Cardiac muscle cell (in vitro differentiated cells and primary cell): ENCODE measurements around the gene SLC39A5. TPM values are rescaled to one million over a fixed set of nuclear protein-coding genes. Genes with fewer than 3 reads are reported as not detected.
"Not testable (repeated sequence)": the region's sequence is repeated elsewhere in the genome, so short reads cannot be mapped to it uniquely, and the experiment has no call there.

Experiments used
- DNase-seq, 2 donors: peaks; one replicate each; pipeline versions ENCODE4 v3.0.0 to v3.0.0-alpha.2; 2010 to 2017; ENCODE audit warnings: low read depth in 1 of 2, low spot score in 1 of 2
- H3K27ac ChIP-seq: fragments of 200-600 bp; sonication (generic); 2 replicates; pipeline ENCODE4 v1.5.1; 2016
- H3K27me3 ChIP-seq: fragments of 200-600 bp; sonication (generic); 2 replicates; pipeline ENCODE4 v1.6.0; 2016; ENCODE audit warnings: control low read depth
- H3K36me3 ChIP-seq: fragments of 200-600 bp; sonication (generic); 2 replicates; pipeline ENCODE4 v1.5.1; 2016; ENCODE audit warnings: control low read depth
- H3K4me1 ChIP-seq: fragments of 200-600 bp; sonication (generic); 2 replicates; pipeline ENCODE4 v1.8.1; 2017; ENCODE audit warnings: low read depth, mild to moderate bottlenecking, mixed run types
- H3K4me3 ChIP-seq: fragments of 200-600 bp; sonication (generic); 2 replicates; pipeline ENCODE4 v1.5.1; 2016; ENCODE audit warnings: mild to moderate bottlenecking
- H3K9me3 ChIP-seq: fragments of 200-600 bp; sonication (generic); 2 replicates; pipeline ENCODE4 v1.5.1; 2017; ENCODE audit warnings: low read depth, mild to moderate bottlenecking, control low read depth
- polyA plus RNA-seq: library from polyadenylated mRNA; unstranded; fragments of >200 nt; fragmentation: Nextera tagmentation; extraction: Ambion mirVana; gene quantifications from 2 replicates; pipeline ENCODE4 v1.2.1, GENCODE V29; 2016
- total RNA-seq: library from RNA; depleted of rRNA; stranded (reverse); fragments of >200 nt; gene quantifications from 2 replicates; pipeline ENCODE4 v1.2.3, GENCODE V29; 2016
- TF ChIP-seq, protein P1 (sequence below): IDR thresholded peaks from 2 replicates; pipeline ENCODE4 v1.5.1; 2012; ENCODE audit warnings: low read depth, mild to moderate bottlenecking, low read length

The SLC39A5 gene
- total and polyA plus RNA-seq, 2 experiments from 2014 or later, result 1.0 TPM; not detected in 1

DNA sequence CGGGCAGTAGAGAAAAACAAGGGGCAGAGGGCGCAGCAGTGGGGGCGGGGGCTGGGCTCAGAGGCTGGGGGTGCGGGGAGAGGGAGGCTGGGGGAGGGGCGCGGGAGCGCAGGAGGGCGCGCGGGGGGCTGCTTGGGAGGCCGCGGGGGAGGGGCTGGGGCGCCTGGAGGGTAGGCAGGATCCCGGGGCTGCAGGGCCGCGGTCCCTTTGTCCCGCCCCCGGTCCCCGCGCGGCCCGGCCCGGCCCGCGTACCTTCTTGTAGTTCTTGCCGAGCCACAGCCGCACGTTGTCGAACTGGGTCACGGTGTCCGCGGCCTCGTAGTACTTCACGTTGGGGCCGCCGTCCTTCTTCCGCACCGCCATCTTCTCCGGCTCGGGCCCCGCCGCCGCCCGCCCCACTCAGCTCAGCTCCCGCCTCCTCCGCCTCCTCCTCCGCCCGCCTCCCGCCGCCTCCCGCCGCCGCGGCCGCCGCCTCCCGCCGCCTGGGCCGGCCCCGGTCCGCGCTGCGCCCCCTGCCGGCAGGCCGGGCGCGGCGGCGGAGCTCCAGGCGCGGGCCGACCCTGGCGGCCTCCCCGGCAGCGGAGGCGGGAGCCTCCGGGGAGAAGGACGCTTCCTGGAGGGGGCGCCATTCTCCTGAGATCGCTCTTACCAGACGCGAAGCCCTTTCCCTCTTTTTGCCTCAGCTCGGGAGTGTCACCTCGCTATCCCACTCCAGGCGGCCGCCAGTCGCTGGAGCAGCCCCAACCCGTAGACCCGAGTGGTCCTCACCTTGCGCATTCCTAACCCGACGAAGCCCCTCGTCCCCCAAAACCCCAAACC, 40.5 kb upstream of the SLC39A5 start, which contains the start of gene SMARCC2:
SMARCC2 (minus strand) TSS at position 385 of the 819 bp plus-strand sequence; CDS start at position 363, 22 bp downstream.
- Histone ChIP-seq H3K27me3 (no peaks in the 10 kb centered on the region), H3K4me3 (peak within 1 kb of the TSS; percentile 100), H3K27ac (peak within 1 kb of the TSS; percentile 81), H3K9me3 (no peaks in the 10 kb centered on the region), H3K4me1 (peaks cover 9% of the 10 kb centered on the region), H3K36me3 (peaks cover 15% of the 10 kb centered on the region)
- TF ChIP-seq, protein P1, sequence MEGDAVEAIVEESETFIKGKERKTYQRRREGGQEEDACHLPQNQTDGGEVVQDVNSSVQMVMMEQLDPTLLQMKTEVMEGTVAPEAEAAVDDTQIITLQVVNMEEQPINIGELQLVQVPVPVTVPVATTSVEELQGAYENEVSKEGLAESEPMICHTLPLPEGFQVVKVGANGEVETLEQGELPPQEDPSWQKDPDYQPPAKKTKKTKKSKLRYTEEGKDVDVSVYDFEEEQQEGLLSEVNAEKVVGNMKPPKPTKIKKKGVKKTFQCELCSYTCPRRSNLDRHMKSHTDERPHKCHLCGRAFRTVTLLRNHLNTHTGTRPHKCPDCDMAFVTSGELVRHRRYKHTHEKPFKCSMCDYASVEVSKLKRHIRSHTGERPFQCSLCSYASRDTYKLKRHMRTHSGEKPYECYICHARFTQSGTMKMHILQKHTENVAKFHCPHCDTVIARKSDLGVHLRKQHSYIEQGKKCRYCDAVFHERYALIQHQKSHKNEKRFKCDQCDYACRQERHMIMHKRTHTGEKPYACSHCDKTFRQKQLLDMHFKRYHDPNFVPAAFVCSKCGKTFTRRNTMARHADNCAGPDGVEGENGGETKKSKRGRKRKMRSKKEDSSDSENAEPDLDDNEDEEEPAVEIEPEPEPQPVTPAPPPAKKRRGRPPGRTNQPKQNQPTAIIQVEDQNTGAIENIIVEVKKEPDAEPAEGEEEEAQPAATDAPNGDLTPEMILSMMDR, result peak; percentile 58
- DNase-seq, result peak; percentile 90 to 93

DNA sequence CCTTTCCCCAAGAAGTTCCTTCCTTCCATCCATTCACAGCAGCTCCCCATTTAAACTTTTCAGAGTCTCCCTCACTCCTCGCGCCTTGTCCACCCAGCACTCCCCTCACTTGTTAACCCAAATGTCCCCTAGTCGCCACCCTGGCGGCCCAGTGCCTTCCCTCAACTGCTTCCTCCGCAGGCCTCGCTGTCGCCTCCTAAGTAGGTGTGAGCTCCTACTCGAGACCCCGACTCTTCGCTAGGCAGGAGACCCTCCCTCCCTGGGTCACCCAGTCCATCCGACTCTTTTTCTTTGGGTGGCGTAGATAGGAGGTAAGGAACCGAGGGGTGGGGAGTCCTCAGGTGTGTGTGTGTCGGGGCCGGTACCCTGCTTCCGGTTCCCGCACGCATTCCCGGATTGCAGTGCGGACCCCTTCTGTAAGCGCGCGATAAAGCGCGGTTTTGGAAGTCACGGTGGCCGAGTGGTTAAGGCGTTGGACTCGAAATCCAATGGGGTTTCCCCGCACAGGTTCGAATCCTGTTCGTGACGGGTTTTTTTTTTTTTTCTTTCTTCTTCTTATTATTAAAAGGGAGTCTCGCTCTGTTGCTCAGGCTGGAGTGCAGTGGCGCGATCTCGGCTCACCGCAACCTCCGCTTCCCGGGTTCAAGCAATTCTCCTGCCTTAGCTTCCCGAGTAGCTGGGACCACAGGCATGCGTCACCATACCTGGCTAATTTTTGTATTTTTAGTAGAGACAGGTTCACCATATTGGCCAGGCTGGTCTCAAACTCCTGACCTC, 39.7 kb upstream of the SLC39A5 start:
- Histone ChIP-seq H3K4me3 (peak overlapping the region; percentile 100), H3K27me3 (no peaks in the 10 kb centered on the region), H3K36me3 (peaks cover 7% of the 10 kb centered on the region), H3K27ac (peak overlapping the region; percentile 73), H3K9me3 (no peaks in the 10 kb centered on the region), H3K4me1 (peaks cover 9% of the 10 kb centered on the region)
- TF ChIP-seq, protein P1, result no peak
- DNase-seq, result peak; percentile 81

DNA sequence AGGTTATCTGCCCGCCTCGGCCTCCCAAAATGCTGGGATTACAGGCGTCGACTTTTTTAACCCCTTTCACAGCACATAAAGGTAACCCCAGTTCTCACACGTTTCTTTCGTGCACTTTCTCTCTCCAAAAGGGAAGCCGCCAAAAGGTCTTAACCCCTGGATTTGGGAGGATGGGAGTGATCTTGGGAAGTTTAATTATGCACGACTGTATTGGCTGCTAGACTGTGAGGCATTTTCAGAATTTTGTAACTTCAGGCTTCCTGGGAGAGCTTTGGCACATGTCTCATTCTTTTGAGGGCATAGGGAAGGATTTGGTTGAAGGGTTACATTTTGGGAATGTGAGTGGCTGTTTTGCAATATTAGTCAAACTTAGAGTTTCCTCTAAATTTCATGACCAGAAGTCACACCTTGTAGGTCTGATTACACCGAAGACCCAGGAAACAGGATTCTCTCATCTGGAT, 39.1 kb upstream of the SLC39A5 start:
- Histone ChIP-seq H3K27me3 (no peaks in the 10 kb centered on the region), H3K9me3 (no peaks in the 10 kb centered on the region), H3K36me3 (peaks cover 6% of the 10 kb centered on the region), H3K4me1 (peaks cover 9% of the 10 kb centered on the region), H3K4me3 (peak overlapping the region; percentile 100), H3K27ac (peak overlapping the region; percentile 46)
- DNase-seq, result peak in 1 of 2 donors; percentile 51
- TF ChIP-seq, protein P1, result no peak

DNA sequence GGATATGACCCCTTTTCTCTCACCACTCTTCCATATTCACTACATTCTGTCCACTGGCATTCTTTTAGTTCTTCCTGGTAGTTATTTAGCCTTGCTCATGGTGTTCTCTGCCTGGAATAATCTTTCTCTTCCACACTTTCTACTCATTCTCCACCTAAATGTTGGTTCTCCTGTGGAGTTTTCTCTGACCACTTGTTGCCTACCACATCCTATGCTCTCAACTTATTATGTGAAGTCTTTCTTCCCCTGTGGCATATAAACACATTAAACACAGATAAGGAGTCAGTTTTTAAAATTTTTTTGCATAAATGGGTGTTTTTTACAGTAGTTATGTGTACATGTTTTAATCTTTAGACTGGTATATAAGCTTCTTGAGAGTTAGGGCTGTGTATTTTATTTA, 37.3 kb upstream of the SLC39A5 start:
- no peak overlapping the region for H3K27ac ChIP-seq

DNA sequence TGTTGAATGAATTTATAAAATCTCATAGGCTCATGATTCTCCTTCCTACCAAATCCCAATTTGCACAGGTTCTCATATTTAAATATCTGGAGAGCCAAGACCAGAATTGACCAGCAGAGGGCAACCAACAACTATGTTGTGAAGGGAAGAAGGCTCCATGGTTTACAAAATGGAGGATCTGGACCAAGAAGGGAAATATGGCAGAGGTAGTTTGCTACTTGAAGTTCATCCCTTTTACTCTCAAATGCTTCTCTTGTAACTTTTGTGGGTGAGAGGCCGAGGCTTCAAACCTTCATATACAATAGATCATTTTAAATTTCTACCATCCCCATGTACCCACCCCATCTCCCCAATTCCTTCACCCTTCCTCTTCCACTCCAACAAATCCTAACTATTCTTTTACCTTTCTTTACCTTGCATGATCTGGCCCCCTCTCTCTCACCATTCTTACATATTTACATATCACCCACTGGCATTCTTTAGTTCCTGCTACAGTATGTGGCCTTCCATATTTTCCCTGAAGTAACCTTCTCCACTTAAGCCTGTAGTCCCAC, 36.7 kb upstream of the SLC39A5 start:
- no peak overlapping the region for H3K4me3 ChIP-seq
- TF ChIP-seq, protein P1, result peak; percentile 73
- no peaks in the 10 kb centered on the region for H3K36me3 ChIP-seq
- no peaks in the 10 kb centered on the region for H3K27me3 ChIP-seq
- DNase-seq, result peak; percentile 90 to 92
- H3K4me1 ChIP-seq, result peaks cover 8% of the 10 kb centered on the region
- H3K27ac ChIP-seq, result peak overlapping the region; percentile 25
- H3K9me3 ChIP-seq, result no peaks in the 10 kb centered on the region

More for the DNA sequence above, 37.3 kb upstream of the SLC39A5 start:
- TF ChIP-seq, protein P1, result no peak
- Histone ChIP-seq H3K4me3 (no peak overlapping the region), H3K27me3 (no peaks in the 10 kb centered on the region), H3K9me3 (no peaks in the 10 kb centered on the region), H3K36me3 (no peaks in the 10 kb centered on the region), H3K4me1 (peaks cover 13% of the 10 kb centered on the region)
- no peak for DNase-seq

DNA sequence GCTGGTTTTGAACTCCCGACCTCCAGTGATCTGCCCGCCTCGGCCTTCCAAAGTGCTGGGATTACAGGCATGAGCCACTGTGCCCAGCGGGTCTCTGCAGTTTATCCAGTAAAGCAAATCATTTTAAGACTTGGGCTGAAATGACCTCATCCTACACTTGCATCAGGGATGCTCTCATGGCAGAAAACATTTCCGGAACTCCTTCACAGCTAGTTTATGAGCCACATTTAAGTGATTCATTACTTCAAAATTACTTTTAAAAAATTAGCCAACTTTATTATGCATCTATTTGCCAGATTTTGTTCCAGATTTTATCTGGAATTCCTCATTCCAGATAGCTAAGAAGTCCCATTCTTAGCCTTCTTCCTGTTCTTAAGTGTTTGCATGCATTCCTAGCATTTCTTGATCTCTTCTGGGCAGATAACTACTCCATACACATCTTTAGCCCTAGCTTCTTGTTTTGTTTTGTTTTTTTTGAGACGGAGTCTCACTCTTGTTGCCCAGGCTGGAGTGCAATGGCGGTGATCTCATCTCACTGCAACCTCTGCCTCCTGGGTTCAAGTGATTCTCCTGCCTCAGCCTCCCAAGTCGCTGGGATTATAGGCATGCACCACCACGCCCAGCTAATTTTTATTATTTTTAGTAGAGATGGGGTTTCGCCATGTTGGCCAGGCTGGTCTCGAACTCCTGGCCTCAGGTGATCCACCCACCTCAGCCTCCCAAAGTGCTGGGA, 32.9 kb upstream of the SLC39A5 start:
- H3K9me3 ChIP-seq, H3K36me3 ChIP-seq, H3K4me3 ChIP-seq, H3K27me3 ChIP-seq, H3K4me1 ChIP-seq: not testable (repeated sequence)
- peak overlapping the region; percentile 73 for H3K27ac ChIP-seq
- DNase-seq, result peak in 1 of 2 donors; percentile 94
